A204.1 (cell line): ENCODE data around the gene ZNF592.
"Not testable (repeated sequence)": the region's sequence is repeated elsewhere in the genome, so short reads cannot be mapped to it uniquely, and the experiment has no call there.

Experiments used
- FAIRE-seq: peaks from 2 replicates; lab custom pipeline; 2012; peaks lifted over from hg19 to GRCh38; lab: Jason Lieb, UNC

Gene ZNF592

GRCh38 chr15:84748274-84749110 lies at the start of gene ZNF592:
TSS of gene ZNF592 (plus strand) at chr15:84748592. CDS start at chr15:84782676, 34,084 bp downstream.
- FAIRE-seq: no peak

- no peak for FAIRE-seq
Observed at GRCh38 chr15:84699538-84700191, 48.7 kb upstream of the ZNF592 start.

- FAIRE-seq: no peak
Observed at GRCh38 chr15:84702961-84703482, 45.4 kb upstream of the ZNF592 start.

- FAIRE-seq: no peak
Observed at GRCh38 chr15:84703808-84704207, 44.6 kb upstream of the ZNF592 start.

GRCh38 chr15:84714372-84714771 lies 34.0 kb upstream of the ZNF592 start:
- no peak for FAIRE-seq

- FAIRE-seq: no peak
Observed at GRCh38 chr15:84714821-84715220, 33.6 kb upstream of the ZNF592 start.

GRCh38 chr15:84715441-84716035 lies 32.9 kb upstream of the ZNF592 start:
- FAIRE-seq: no peak

GRCh38 chr15:84716036-84716732 lies 32.2 kb upstream of the ZNF592 start, which contains the start of gene SEC11A:
TSS of gene SEC11A (minus strand) at chr15:84716139. CDS start at chr15:84716075, 64 bp downstream.
- peak; percentile 37 for FAIRE-seq

- no peak for FAIRE-seq
Observed at GRCh38 chr15:84721371-84721770, 27.0 kb upstream of the ZNF592 start.

- no peak for FAIRE-seq
Observed at GRCh38 chr15:84722628-84723027, 25.8 kb upstream of the ZNF592 start.

- FAIRE-seq: no peak
Observed at GRCh38 chr15:84725001-84725491, 23.3 kb upstream of the ZNF592 start.

GRCh38 chr15:84727429-84727828 lies 21.0 kb upstream of the ZNF592 start:
- FAIRE-seq: no peak

GRCh38 chr15:84731774-84732173 lies 16.6 kb upstream of the ZNF592 start:
- FAIRE-seq: no peak

- no peak for FAIRE-seq
Observed at GRCh38 chr15:84734794-84735479, 13.5 kb upstream of the ZNF592 start.

GRCh38 chr15:84735480-84736061 lies 12.8 kb upstream of the ZNF592 start:
- not testable (repeated sequence) for FAIRE-seq

- no peak for FAIRE-seq
Observed at GRCh38 chr15:84736375-84736774, 12.0 kb upstream of the ZNF592 start.

- no peak for FAIRE-seq
Observed at GRCh38 chr15:84737005-84737404, 11.4 kb upstream of the ZNF592 start.

- no peak for FAIRE-seq
Observed at GRCh38 chr15:84740691-84741090, 7.7 kb upstream of the ZNF592 start.

- FAIRE-seq: no peak
Observed at GRCh38 chr15:84741121-84741520, 7.3 kb upstream of the ZNF592 start.

- no peak for FAIRE-seq
Observed at GRCh38 chr15:84747416-84748273, 747 bp upstream of the ZNF592 start.
